HCT116 (cell line): ENCODE measurements around the gene TKFC. TPM values are rescaled to one million over a fixed set of nuclear protein-coding genes. Genes with fewer than 3 reads are reported as not detected.
A peak's percentile ranks its signal among the peaks of the same experiment; 100 is the strongest.

Experiments used
- ATAC-seq: fragments of 200-7000 bp; cut with Tn5 transposase; 2 replicates; pipeline ENCODE4 v1.9.1; 2020; ENCODE audit warnings: mild to moderate bottlenecking, moderate library complexity
- BruUV-seq: library from RNA; stranded (reverse); fragments of 400-500 nt; replicated peaks from 2 replicates; lab custom pipeline; 2021; lab: Mats Ljungman, UMichigan
- CTCF ChIA-PET: fragments of 300-600 bp; sonication (Branson Sonifier 250); formaldehyde crosslinking; loops from one replicate; lab custom pipeline; 2021; ENCODE audit warnings: antibody characterized with exemption; lab: Charles Lee
- POLR2A ChIA-PET: fragments of 300-600, 350-600 bp; sonication (Branson Sonifier 250); formaldehyde crosslinking; loops from one replicate; lab custom pipeline; 2021; ENCODE audit warnings: antibody characterized with exemption; lab: Charles Lee
- RAD21 ChIA-PET, 2 experiments: fragments of 300-600 bp; sonication (Branson Sonifier 250); formaldehyde crosslinking; loops; one replicate each; lab custom pipeline; 2023; ENCODE audit warnings: low total read pairs in 2 of 2; ENCODE audit not compliant: uncharacterized antibody in 2 of 2, unreplicated experiment in 2 of 2, low non-redundant PET in 1 of 2; lab: Charles Lee
- DNase-seq: peaks from one replicate; pipeline ENCODE4 v3.0.0-alpha.2; 2010; ENCODE audit warnings: low read depth, low spot score
- H2AFZ ChIP-seq: fragments of 200-600 bp; shearing (Covaris generic), sonication (generic); 2 replicates; pipeline ENCODE4 v1.6.1; 2017; ENCODE audit warnings: low read depth, mixed run types, mixed read lengths, antibody characterized with exemption, low read length; ENCODE audit not compliant: poor library complexity, severe bottlenecking
- H3K27ac ChIP-seq: 2 replicates; pipeline ENCODE4 v1.5.1; 2012; ENCODE audit warnings: low read depth, low read length
- H3K27me3 ChIP-seq: fragments of 200-600 bp; sonication (generic); 2 replicates; pipeline ENCODE4 v1.6.1; 2016; ENCODE audit warnings: mixed run types, low read length, mixed read lengths; ENCODE audit not compliant: insufficient read depth
- H3K36me3 ChIP-seq, 2 experiments: fragments of 200-500 bp in 1 of 2; fragments of 200-600 bp in 1 of 2; sonication (Bioruptor generic) in 1 of 2; sonication (generic) in 1 of 2; 2 replicates each; pipeline versions ENCODE4 v1.5.1 to v1.6.1; 2014 to 2016; ENCODE audit warnings: low read length in 2 of 2, inconsistent platforms in 1 of 2, mixed read lengths in 1 of 2, mixed run types in 1 of 2; ENCODE audit not compliant: insufficient read depth in 2 of 2, control insufficient read depth in 1 of 2
- H3K4me1 ChIP-seq, 2 experiments: fragments of 200-600 bp in 1 of 2; sonication (generic) in 1 of 2; 2 replicates each; pipeline versions ENCODE4 v1.5.1 to v1.6.1; 2012 to 2017; ENCODE audit warnings: low read length in 2 of 2, inconsistent platforms in 1 of 2, mild to moderate bottlenecking in 1 of 2, mixed read lengths in 1 of 2, mixed run types in 1 of 2, moderate library complexity in 1 of 2; ENCODE audit not compliant: insufficient read depth in 2 of 2, control insufficient read depth in 1 of 2
- H3K4me2 ChIP-seq: fragments of 200-600 bp; sonication (generic); 2 replicates; pipeline ENCODE4 v1.6.1; 2017; ENCODE audit warnings: mixed run types, low read length, mixed read lengths
- H3K4me3 ChIP-seq, 2 experiments: fragments of 200-600 bp in 1 of 2; sonication (generic) in 1 of 2; replicated peaks in 1 of 2; 2 replicates each; pipeline ENCODE4 v1.5.1; 2011 to 2016; ENCODE audit warnings: low read length in 2 of 2, control low read depth in 1 of 2, low read depth in 1 of 2, mild to moderate bottlenecking in 1 of 2, mixed read lengths in 1 of 2, mixed run types in 1 of 2
- H3K79me2 ChIP-seq: fragments of 200-600 bp; sonication (generic); 2 replicates; pipeline ENCODE4 v1.6.1; 2017; ENCODE audit warnings: mild to moderate bottlenecking, mixed run types, low read length, moderate library complexity, mixed read lengths; ENCODE audit not compliant: insufficient read depth
- H3K9ac ChIP-seq: fragments of 200-600 bp; sonication (generic); 2 replicates; pipeline ENCODE4 v1.6.1; 2016; ENCODE audit warnings: low read length, mixed read lengths
- H3K9me2 ChIP-seq: fragments of 200-600 bp; sonication (generic), shearing (Covaris generic); 2 replicates; pipeline ENCODE4 v1.6.1; 2017; ENCODE audit warnings: mixed run types, mild to moderate bottlenecking, moderate library complexity; ENCODE audit not compliant: insufficient read depth
- H3K9me3 ChIP-seq, 2 experiments: fragments of 200-500 bp in 1 of 2; fragments of 200-600 bp in 1 of 2; sonication (Bioruptor generic) in 1 of 2; sonication (generic) in 1 of 2; 2 replicates each; pipeline ENCODE4 v1.6.1; 2014 to 2017; ENCODE audit warnings: low read length in 2 of 2, mixed read lengths in 2 of 2, inconsistent platforms in 1 of 2, low read depth in 1 of 2, mild to moderate bottlenecking in 1 of 2, mixed run types in 1 of 2, moderate library complexity in 1 of 2; ENCODE audit not compliant: control insufficient read depth in 1 of 2, insufficient read depth in 1 of 2
- H4K20me1 ChIP-seq: fragments of 200-600 bp; sonication (generic), shearing (Covaris generic); 2 replicates; pipeline ENCODE4 v1.6.1; 2017; ENCODE audit warnings: mixed run types, mild to moderate bottlenecking, moderate library complexity; ENCODE audit not compliant: insufficient read depth
- ATF3 ChIP-seq: IDR thresholded peaks from 2 replicates; pipeline ENCODE4 v1.6.1; 2012
- CBX3 ChIP-seq: IDR thresholded peaks from 2 replicates; pipeline ENCODE4 v1.6.1; 2012; ENCODE audit warnings: low read depth
- CEBPB ChIP-seq: IDR thresholded peaks from 2 replicates; pipeline ENCODE4 v1.6.1; 2012; ENCODE audit warnings: low read depth
- EGR1 ChIP-seq: IDR thresholded peaks from 2 replicates; pipeline ENCODE4 v1.6.1; 2012; ENCODE audit warnings: low read depth
- ELF1 ChIP-seq: IDR thresholded peaks from 2 replicates; pipeline ENCODE4 v1.6.1; 2012; ENCODE audit warnings: low read depth, borderline replicate concordance
- EZH2phosphoT487 ChIP-seq: fragments of 200-600 bp; IDR thresholded peaks from 2 replicates; pipeline ENCODE4 v1.6.1; 2018; ENCODE audit warnings: antibody characterized with exemption, borderline replicate concordance
- JUND ChIP-seq: IDR thresholded peaks from 2 replicates; pipeline ENCODE4 v1.6.1; 2012
- MAX ChIP-seq: IDR thresholded peaks from 2 replicates; pipeline ENCODE4 v1.6.1; 2012
- POLR2AphosphoS5 ChIP-seq: IDR thresholded peaks from 2 replicates; pipeline ENCODE4 v1.6.1; 2011; ENCODE audit warnings: mild to moderate bottlenecking, low read depth, low read length, moderate library complexity
- RAD21 ChIP-seq: IDR thresholded peaks from 2 replicates; pipeline ENCODE4 v1.6.1; 2012; ENCODE audit warnings: low read depth, mild to moderate bottlenecking
- SIN3A ChIP-seq: IDR thresholded peaks from 2 replicates; pipeline ENCODE4 v1.6.1; 2012; ENCODE audit warnings: low read depth
- SP1 ChIP-seq: IDR thresholded peaks from 2 replicates; pipeline ENCODE4 v1.6.1; 2012; ENCODE audit warnings: low read depth
- TCF7L2 ChIP-seq: IDR thresholded peaks from 2 replicates; pipeline ENCODE4 v1.7.0; 2011; ENCODE audit warnings: borderline replicate concordance, inconsistent platforms; ENCODE audit not compliant: insufficient read depth, insufficient read length; ENCODE audit errors: extremely low read depth
- ZBTB33 ChIP-seq: IDR thresholded peaks from 2 replicates; pipeline ENCODE4 v1.6.1; 2011; ENCODE audit warnings: mild to moderate bottlenecking, low read length, moderate library complexity; ENCODE audit not compliant: insufficient replicate concordance; ENCODE audit errors: extremely low read depth
- ZNF274 ChIP-seq: fragments of 200-500 bp; sonication (Bioruptor generic); IDR thresholded peaks from 2 replicates; pipeline ENCODE4 v1.6.1; 2014; ENCODE audit warnings: mild to moderate bottlenecking, low read depth, low read length, inconsistent platforms
- intact Hi-C: fragments of 100-400 bp; cut with micrococcal nuclease; formaldehyde crosslinking; loops from 2 replicates; pipeline ENCODE4 v1.10.0; 2022
- total RNA-seq: library from RNA; stranded (reverse); gene quantifications from one replicate; pipeline ENCODE4 v1.2.1, GENCODE V29; 2021; ENCODE audit not compliant: unreplicated experiment

TKFC gene
- total RNA-seq, 1 experiment from 2014 or later = 156 TPM

- BruUV-seq = no TSS peak
- H3K9me3 ChIP-seq = no peaks in the 10 kb centered on the region
- DNase-seq (no peak), ATAC-seq (no peak)
- peaks cover 28 to 35% of the 10 kb centered on the region in 2 experiments for H3K36me3 ChIP-seq
- no peaks in the 10 kb centered on the region for H3K9me2 ChIP-seq
- no peak overlapping the region for H3K27ac ChIP-seq
- H4K20me1 ChIP-seq = 0 out of 2 replicates have a peak, but pooled peaks cover 5% of the 10 kb centered on the region
- TF ChIP-seq POLR2AphosphoS5 = 0 out of 2 replicates have a peak, but pooled peaks have one; percentile 8
- no peak for TF ChIP-seq ATF3
- peaks cover 4% of the 10 kb centered on the region; the same call in 1 of the 2 replicates for H3K79me2 ChIP-seq
- ChIA-PET POLR2A (interaction anchor here (1.9 kb wide), 1 partner anchor 8 kb away, joined by 11 read pairs; the partner anchor contains the start of genes CYB561A3 and TMEM138), CTCF (no interaction called here), RAD21 (no interaction called here)
- no peaks in the 10 kb centered on the region for H3K27me3 ChIP-seq
- H2AFZ ChIP-seq = no peak overlapping the region
- intact Hi-C loops = no loop called here
- H3K4me2 ChIP-seq = no peak overlapping the region
- no peak overlapping the region for H3K9ac ChIP-seq
- H3K4me3 ChIP-seq = no peak overlapping the region
- no peaks in the 10 kb centered on the region for H3K4me1 ChIP-seq
Measured at GRCh38 chr11:61369372-61370348, 36.6 kb downstream of the TKFC start.

- ChIA-PET POLR2A (interaction anchor here (1.9 kb wide), 1 partner anchor 9 kb away, joined by 11 read pairs; the partner anchor contains the start of genes CYB561A3 and TMEM138), CTCF (no interaction called here), RAD21 (no interaction called here)
- Histone ChIP-seq H3K4me1 (no peaks in the 10 kb centered on the region), H4K20me1 (0 out of 2 replicates have a peak, but pooled peaks cover 5% of the 10 kb centered on the region), H3K9ac (no peak overlapping the region), H3K27ac (no peak overlapping the region), H3K9me2 (no peaks in the 10 kb centered on the region), H3K4me2 (no peak overlapping the region), H3K9me3 (no peaks in the 10 kb centered on the region), H2AFZ (no peak overlapping the region), H3K36me3 (peaks cover 27 to 31% of the 10 kb centered on the region in 2 experiments), H3K79me2 (0 out of 2 replicates have a peak, but pooled peaks cover 3% of the 10 kb centered on the region), H3K27me3 (no peaks in the 10 kb centered on the region), H3K4me3 (no peak overlapping the region)
- BruUV-seq = no TSS peak
- DNase-seq (no peak), ATAC-seq (no peak; the same call in 1 of the 2 replicates)
- intact Hi-C loops = no loop called here
- TF ChIP-seq EZH2phosphoT487 (no peak), RAD21 (no peak), CEBPB (no peak), SP1 (no peak), MAX (no peak), EGR1 (no peak), CBX3 (no peak), SIN3A (no peak), JUND (no peak), ELF1 (no peak), ZBTB33 (no peak), ZNF274 (no peak), TCF7L2 (no peak)
Measured at GRCh38 chr11:61370349-61371005, 37.4 kb downstream of the TKFC start.
